Measurements from ENCODE around the gene CACNA2D4.

- TF ChIP-seq, protein P1, sequence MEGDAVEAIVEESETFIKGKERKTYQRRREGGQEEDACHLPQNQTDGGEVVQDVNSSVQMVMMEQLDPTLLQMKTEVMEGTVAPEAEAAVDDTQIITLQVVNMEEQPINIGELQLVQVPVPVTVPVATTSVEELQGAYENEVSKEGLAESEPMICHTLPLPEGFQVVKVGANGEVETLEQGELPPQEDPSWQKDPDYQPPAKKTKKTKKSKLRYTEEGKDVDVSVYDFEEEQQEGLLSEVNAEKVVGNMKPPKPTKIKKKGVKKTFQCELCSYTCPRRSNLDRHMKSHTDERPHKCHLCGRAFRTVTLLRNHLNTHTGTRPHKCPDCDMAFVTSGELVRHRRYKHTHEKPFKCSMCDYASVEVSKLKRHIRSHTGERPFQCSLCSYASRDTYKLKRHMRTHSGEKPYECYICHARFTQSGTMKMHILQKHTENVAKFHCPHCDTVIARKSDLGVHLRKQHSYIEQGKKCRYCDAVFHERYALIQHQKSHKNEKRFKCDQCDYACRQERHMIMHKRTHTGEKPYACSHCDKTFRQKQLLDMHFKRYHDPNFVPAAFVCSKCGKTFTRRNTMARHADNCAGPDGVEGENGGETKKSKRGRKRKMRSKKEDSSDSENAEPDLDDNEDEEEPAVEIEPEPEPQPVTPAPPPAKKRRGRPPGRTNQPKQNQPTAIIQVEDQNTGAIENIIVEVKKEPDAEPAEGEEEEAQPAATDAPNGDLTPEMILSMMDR (IDR thresholded peaks at IDR 0.05; ENCODE audit: low read depth, low read length) = no peak
- TF ChIP-seq EZH2phosphoT487 (IDR thresholded peaks at IDR 0.05; ENCODE audit: low read depth) = no peak
Observed at GRCh38 chr12:1767407-1768090, 150.9 kb downstream of the CACNA2D4 start.
